WI38 (cell line): ENCODE data around the gene ZBTB16.

Source experiments
- H3K4me3 ChIP-seq: 2 replicates; pipeline ENCODE4 v1.5.1; 2011; ENCODE audit warnings: low read depth, mild to moderate bottlenecking, control low read depth, low read length
- CTCF ChIP-seq: IDR thresholded peaks from 2 replicates; pipeline ENCODE4 v1.5.1; 2012; ENCODE audit warnings: low read depth, mild to moderate bottlenecking, control low read depth, low read length

ZBTB16 gene

GRCh38 chr11:114213622-114214021 is 154.1 kb downstream of the ZBTB16 start:
- no peak overlapping the region for H3K4me3 ChIP-seq
- no peak for TF ChIP-seq CTCF

- TF ChIP-seq CTCF, result no peak
- H3K4me3 ChIP-seq, result no peak overlapping the region
Measured at GRCh38 chr11:114215428-114215827, 155.9 kb downstream of the ZBTB16 start.

GRCh38 chr11:114215871-114216795 is 156.6 kb downstream of the ZBTB16 start:
- no peak overlapping the region for H3K4me3 ChIP-seq

GRCh38 chr11:114216796-114217180 is 157.3 kb downstream of the ZBTB16 start:
- TF ChIP-seq CTCF, result no peak
- no peak overlapping the region for H3K4me3 ChIP-seq

More at GRCh38 chr11:114215871-114216795, 156.6 kb downstream of the ZBTB16 start:
- no peak for TF ChIP-seq CTCF

GRCh38 chr11:114218508-114218907 is 159.0 kb downstream of the ZBTB16 start:
- TF ChIP-seq CTCF, result no peak
- H3K4me3 ChIP-seq, result no peak overlapping the region

- no peak for TF ChIP-seq CTCF
- H3K4me3 ChIP-seq, result no peak overlapping the region
Measured at GRCh38 chr11:114219559-114220349, 160.2 kb downstream of the ZBTB16 start.

GRCh38 chr11:114221037-114221436 is 161.5 kb downstream of the ZBTB16 start:
- TF ChIP-seq CTCF, result no peak
- H3K4me3 ChIP-seq, result no peak overlapping the region
